Loucy (cell line): ENCODE data around the gene ADGRB3.

Experiments
- EZH2phosphoT487 ChIP-seq: fragments of 200-600 bp; IDR thresholded peaks from 2 replicates; pipeline ENCODE4 v1.6.1; 2018; ENCODE audit warnings: antibody characterized with exemption, mild to moderate bottlenecking, moderate library complexity, borderline replicate concordance
- TF ChIP-seq, protein P1 (sequence below): fragments of 200-600 bp; sonication (generic); conservative IDR thresholded peaks from 2 replicates; pipeline ENCODE4 v1.5.1; 2014; ENCODE audit warnings: mild to moderate bottlenecking, antibody characterized with exemption, low read length

DNA sequence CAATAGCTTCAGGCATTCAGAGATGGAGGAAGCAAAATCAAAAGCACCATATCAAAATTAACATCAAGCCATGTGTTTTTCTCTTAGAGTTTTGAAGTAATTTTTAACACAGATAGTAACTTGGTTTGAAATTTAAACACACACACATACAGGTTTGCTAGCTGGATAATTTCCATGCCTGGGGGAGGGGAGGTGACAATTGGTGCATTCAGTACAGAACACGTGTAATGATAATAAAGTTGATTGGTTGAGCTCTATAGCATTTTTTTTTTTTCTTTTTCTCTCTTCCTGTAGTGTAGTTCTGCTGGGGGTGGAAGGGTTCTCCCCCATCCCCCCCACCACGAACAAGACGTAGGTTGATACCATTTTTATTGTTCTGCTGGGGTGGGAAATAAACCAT is 596.9 kb downstream of the ADGRB3 start:
- TF ChIP-seq, protein P1, sequence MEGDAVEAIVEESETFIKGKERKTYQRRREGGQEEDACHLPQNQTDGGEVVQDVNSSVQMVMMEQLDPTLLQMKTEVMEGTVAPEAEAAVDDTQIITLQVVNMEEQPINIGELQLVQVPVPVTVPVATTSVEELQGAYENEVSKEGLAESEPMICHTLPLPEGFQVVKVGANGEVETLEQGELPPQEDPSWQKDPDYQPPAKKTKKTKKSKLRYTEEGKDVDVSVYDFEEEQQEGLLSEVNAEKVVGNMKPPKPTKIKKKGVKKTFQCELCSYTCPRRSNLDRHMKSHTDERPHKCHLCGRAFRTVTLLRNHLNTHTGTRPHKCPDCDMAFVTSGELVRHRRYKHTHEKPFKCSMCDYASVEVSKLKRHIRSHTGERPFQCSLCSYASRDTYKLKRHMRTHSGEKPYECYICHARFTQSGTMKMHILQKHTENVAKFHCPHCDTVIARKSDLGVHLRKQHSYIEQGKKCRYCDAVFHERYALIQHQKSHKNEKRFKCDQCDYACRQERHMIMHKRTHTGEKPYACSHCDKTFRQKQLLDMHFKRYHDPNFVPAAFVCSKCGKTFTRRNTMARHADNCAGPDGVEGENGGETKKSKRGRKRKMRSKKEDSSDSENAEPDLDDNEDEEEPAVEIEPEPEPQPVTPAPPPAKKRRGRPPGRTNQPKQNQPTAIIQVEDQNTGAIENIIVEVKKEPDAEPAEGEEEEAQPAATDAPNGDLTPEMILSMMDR, result no peak
- no peak for TF ChIP-seq EZH2phosphoT487
